ENCODE data around the gene PCGF3. TPM values are rescaled to one million over a fixed set of nuclear protein-coding genes. Genes with fewer than 3 reads are reported as not detected.

The PCGF3 gene
- total and polyA plus RNA-seq, 9 of the 15 experiments (the other 6 are each of a cell fraction or from before 2014, with no cell fraction given), result 2.6 to 46.1 (median 20.3) TPM

- no peak for TF ChIP-seq ATF1 (CRISPR knock-in tag; IDR thresholded peaks at IDR 0.05)
- TF ChIP-seq ATF1 (tag; IDR thresholded peaks at IDR 0.05), result peak; percentile 98
- peak in 1 of 2 experiments; percentile 71; a peak in 2 of 4 replicates for TF ChIP-seq HDAC1 (IDR thresholded peaks at IDR 0.05)
- peak; percentile 87 for TF ChIP-seq NFYB (IDR thresholded peaks at IDR 0.05; ENCODE audit: extremely low read depth, insufficient read length)
- peak; percentile 57; the same call in 1 of the 2 replicates for TF ChIP-seq E2F4 (CRISPR knock-in tag; IDR thresholded peaks at IDR 0.05; ENCODE audit: low read depth)
- TF ChIP-seq TAF1 (IDR thresholded peaks at IDR 0.05; ENCODE audit: control insufficient read depth, extremely low read depth, insufficient read depth, low read length, severe bottlenecking), result peak; percentile 89
- peak; percentile 100 for TF ChIP-seq USF1 (CRISPR knock-in tag; IDR thresholded peaks at IDR 0.05)
- no peak for TF ChIP-seq ZC3H11A (IDR thresholded peaks at IDR 0.05; ENCODE audit: low read depth, low read length)
- no peak for TF ChIP-seq NR4A1 (CRISPR knock-in tag; IDR thresholded peaks at IDR 0.05)
- TF ChIP-seq NR4A1 (tag; IDR thresholded peaks at IDR 0.05), result 0 out of 2 replicates have a peak, but pooled peaks have one; percentile 42
- TF ChIP-seq ZBTB5 (IDR thresholded peaks at IDR 0.05), result no peak
- TF ChIP-seq CCNT2 (IDR thresholded peaks at IDR 0.05; ENCODE audit: borderline replicate concordance, extremely low read depth, insufficient read length, low read depth, low read length), result peak; percentile 91
- no peak for TF ChIP-seq DIDO1 (tag; IDR thresholded peaks at IDR 0.05; ENCODE audit: low read depth)
- peak; percentile 68; the same call in 1 of the 2 replicates for TF ChIP-seq ZBTB7A (IDR thresholded peaks at IDR 0.05; ENCODE audit: borderline replicate concordance, control insufficient read depth, low read depth, low read length)
- TF ChIP-seq ETV6 (IDR thresholded peaks at IDR 0.05; ENCODE audit: borderline replicate concordance in 1 of 2, low read depth in 2 of 2, low read length in 1 of 2), result no peak
- peak; percentile 77; the same call in 1 of the 2 replicates for TF ChIP-seq ETV6 (CRISPR knock-in tag; IDR thresholded peaks at IDR 0.05; ENCODE audit: borderline replicate concordance)
- no peak for TF ChIP-seq PTRF (tag; IDR thresholded peaks at IDR 0.05)
- peak; percentile 90 for TF ChIP-seq VEZF1 (CRISPR knock-in tag; IDR thresholded peaks at IDR 0.05)
- no peak for TF ChIP-seq ETV1 (tag; conservative IDR thresholded peaks at IDR 0.05; ENCODE audit: low read depth)
Observed at GRCh38 chr4:781493-782216, 76.0 kb downstream of the PCGF3 start (continued).

Measured in K562 (cell line).